Measurements from ENCODE around the gene NDUFB5.

Gene NDUFB5

DNA sequence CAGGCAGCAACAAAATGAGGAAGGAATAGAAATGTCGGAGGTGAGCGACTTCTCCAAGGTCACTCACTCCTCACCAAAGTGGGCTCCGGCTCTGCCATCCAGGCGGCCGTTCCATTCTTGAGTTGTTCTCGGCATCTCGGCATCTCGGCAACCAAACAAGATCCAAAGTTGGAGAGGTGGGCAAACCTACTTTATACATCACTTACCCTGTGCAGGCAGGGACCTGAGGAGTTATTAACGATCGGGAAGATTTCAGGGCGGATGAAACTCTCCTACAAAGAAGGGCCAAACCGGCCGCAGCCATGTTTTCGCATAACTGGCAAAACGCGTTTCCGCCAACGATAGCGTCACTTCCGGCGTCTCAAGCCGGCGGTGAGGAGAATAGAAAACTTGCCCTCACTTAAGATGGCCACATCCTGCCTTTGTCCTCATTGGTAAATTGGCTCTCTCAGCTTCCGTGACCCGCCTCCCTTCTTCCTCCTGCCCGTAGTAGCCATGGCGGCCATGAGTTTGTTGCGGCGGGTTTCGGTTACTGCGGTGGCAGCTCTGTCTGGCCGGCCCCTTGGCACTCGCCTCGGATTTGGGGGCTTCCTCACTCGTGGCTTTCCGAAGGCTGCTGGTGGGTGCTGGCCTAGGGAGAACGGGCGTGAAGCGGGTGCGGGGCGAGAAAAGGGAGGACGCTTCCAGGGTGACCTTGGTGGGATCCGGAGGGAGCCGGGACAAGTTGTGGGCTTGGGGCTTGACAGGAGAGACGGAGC is at the start of gene NDUFB5, which contains the start of gene MRPL47:
TSS of gene NDUFB5 (plus strand) at position 474 of the 758 bp plus-strand sequence. CDS start at position 496, 22 bp downstream.
TSS of gene MRPL47 (minus strand) at position 318 of the 758 bp plus-strand sequence. CDS start at position 304, 14 bp downstream.
- DNase-seq (ENCODE audit: low read depth), result peak; percentile 87

DNA sequence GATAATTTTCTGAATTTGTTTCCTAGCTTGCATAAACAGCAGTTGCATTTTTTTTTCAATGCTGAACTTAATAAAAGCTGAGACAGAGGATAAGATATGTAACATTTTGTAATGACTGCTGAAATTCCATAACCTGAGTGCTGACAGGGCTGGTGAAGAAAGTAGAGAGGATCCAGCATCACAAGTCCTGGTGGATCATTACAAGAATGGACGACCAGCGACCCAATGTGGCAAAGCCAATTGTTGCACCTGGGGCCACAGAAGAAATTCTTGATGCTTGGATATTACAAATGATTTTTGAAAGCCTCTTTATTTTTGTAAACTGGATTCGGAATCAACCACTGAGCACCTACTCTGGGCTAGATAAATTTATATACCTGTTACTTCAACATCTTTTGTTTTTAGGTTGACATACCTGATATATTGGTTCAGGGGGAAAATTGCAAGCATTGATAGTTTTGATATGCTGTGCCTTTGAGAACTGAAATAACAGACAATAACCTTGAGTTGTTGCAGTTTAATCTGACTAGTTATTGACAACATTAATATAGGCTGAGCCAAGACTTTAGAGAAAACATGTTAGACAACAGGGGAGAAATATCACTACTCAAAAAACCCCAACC is 45.7 kb upstream of the NDUFB5 start:
- DNase-seq (ENCODE audit: low read depth), result peak; percentile 4

DNA sequence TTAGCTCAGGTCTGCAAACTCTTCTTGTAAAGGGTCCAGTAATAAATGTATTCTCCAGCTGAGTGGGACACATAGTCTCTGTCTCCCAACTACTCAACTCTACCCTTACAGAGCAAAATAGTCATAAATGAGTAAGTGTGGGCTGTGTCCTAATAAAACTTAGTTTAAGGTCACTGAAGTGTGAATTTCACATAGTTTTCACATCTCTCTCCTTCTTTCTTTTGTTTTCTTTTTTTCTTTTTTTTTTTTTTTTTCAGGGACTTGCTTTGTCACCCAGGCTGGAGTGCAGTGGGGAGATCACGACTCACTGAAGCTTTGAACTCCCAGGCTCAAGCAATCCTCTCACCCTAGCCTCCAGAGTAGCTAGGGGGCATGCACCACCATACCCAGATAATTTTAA is 43.8 kb upstream of the NDUFB5 start:
- no peak for DNase-seq (ENCODE audit: low read depth)

DNA sequence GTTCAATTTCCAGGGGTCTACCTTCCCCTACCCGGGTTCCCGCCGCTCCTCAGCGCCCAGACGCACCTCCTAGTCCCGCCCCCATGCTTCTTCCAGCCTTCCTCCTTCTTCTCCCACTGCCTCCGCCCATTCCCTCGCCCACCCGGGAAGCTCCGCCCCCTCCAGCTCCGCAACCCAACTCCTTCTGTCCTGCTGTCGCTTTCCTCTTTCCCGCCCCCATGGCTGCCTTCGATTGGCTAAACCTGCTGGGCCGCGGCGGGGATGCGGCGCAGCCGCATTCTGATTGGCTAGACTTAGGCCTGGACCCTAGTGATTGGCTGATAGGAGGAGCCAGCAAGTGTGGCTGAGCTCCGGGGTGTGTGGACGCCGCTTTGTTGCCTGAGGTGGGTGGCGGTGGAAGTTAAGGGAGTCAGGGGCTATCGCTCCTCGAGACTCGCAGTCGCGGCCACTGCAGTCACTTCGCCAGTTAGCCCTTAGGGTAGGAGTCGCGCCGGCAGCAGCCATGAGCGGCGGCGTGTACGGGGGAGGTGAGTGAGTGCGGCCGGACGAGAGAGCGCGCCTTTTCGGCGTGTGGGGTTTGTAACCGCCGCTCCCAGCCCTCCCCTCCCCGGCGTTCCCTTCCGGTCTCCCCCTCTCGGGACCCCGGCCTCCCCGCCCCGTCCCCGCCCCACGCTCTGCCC is 41.9 kb upstream of the NDUFB5 start, which contains the start of gene ACTL6A:
TSS of gene ACTL6A (plus strand) at position 336 of the 680 bp plus-strand sequence. CDS start at position 503, 167 bp downstream.
- peak; percentile 99 for DNase-seq (ENCODE audit: low read depth)

DNA sequence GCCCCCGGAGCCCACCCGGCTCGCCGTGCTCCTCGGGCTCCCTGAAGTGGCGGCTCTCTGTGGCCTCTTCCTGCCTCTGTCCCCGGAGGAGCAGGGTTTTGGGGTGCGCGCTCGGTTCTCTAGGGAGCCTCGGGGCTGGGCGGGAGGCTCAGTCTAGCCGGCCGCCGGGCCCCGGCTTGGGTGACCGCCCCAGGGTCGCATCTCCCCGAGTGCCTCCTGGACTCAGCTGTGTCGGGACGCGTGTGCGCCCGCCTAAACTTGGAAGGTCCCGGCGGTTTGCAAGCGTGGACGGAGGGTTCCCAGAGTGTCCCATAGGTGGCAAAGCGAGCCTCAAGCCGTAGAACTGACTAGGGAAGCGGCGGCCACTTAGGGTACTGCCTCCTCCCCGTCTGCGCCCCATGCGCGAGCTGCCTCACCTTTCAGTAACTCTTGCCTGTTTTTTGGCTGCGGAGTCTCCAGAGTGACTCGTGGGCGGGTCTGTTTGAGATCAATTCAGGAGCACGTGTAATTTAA is 41.3 kb upstream of the NDUFB5 start:
- peak; percentile 40 for DNase-seq (ENCODE audit: low read depth)

DNA sequence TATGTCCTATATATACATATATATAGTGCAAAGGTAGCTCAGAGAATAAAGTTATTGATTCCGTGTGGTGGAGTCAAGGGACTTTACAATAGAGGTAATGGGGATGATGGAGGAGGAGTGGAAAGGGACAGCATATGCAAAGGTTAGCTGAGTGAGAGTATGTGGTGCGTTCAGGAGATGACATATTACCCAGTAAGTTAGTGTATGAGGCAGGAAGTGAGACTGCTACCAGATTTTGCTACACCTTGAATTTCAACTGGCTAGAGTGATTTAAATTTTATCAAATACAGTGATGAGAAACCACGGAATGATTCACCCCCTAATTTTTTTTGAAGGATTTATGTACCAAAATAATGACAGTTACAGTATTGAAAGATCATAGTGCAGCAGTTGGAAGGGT is 39.1 kb upstream of the NDUFB5 start:
- DNase-seq (ENCODE audit: low read depth), result no peak

DNA sequence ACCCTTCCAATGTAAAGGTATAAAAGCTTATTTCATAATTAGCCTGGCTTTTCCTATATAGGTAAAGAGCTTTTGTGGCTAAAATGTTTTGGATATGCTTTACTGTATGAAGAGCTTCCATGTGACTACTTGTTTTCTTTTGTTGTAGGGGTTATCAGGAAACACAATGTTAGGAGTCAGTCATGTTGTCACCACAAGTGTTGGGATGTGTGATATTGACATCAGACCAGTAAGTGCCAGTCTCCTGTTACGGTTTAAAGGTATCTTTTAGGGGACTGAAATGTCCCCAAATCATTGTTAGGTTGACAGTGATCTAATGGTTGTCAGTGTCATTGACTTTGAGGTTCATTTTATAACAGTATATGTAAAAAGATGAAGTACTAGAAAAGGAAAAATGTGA is 23.6 kb upstream of the NDUFB5 start:
- DNase-seq (ENCODE audit: low read depth), result no peak

DNA sequence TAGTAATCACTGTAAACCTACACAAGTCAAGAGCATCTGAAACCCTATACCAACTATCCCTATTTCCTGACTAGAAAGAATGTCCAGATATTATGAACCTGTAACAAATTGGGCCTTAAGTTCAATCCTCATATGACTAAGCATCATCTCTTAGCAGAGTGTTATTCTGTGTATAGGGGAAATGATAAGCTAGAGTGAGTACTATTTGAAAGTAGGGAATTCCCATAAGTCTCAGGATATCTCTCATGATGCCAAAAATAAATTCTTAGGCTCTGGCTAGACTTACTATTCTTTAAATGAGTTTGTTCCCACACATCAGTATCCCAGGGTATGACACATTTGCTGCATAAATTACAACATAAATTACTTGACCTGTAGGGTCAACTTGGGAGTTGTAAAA is 15.5 kb upstream of the NDUFB5 start:
- DNase-seq (ENCODE audit: low read depth), result no peak

DNA sequence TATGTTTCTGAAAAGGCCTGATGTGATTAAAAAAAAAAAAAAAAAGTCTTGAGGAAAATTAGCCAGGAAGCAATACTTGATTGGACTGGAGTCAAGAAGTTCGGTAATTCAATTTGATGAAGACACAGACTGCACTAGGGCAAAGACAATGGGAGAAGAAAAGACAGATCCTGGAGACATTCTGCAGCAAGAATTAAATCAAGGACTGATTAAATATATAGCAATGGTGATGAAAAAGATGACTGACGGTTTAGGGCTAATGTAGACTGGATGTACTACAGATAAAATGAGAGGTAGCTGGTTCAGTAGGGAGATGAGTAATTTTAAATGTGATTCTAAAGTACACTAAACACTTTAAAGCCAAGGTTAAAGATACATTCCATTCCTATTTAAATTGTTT is 13.9 kb upstream of the NDUFB5 start:
- DNase-seq (ENCODE audit: low read depth), result no peak

DNA sequence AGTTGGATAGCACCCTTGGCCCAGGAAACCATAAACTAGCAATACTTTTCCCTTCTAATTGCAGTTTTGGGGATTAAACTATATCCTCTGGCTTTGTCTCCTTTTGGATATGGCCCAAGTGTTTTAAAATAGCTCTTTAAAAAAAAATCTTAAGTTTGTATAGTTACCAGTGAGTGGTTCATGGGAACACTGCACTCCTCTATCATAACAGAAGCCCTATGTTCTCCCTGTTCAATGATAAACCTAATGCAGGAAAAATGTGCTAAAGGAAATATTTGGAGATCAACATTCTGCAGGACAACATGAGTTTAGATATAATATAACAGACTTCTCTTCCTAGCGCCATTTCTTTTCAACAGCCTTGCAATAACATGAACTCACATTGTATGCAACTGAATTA is 13.3 kb upstream of the NDUFB5 start:
- DNase-seq (ENCODE audit: low read depth), result no peak

DNA sequence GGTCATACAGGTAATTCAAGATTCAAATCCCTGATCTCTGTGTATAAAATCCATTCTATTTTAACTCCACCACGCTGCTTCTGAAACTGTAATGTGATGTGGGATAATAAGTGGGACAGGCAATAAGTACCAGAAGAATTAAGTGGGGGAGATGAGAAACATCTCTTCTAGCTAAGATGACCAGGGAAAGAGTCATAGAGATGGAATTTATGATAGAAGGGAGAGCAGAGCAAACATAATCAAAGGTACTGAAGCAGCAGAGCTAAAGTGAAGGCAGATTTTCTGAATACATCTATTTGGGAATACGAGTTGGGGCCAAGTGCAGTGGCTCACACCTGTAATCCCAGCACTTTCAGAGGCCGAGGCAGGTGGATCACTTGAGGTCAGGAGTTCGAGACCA is 5.1 kb upstream of the NDUFB5 start:
- DNase-seq (ENCODE audit: low read depth), result no peak

DNA sequence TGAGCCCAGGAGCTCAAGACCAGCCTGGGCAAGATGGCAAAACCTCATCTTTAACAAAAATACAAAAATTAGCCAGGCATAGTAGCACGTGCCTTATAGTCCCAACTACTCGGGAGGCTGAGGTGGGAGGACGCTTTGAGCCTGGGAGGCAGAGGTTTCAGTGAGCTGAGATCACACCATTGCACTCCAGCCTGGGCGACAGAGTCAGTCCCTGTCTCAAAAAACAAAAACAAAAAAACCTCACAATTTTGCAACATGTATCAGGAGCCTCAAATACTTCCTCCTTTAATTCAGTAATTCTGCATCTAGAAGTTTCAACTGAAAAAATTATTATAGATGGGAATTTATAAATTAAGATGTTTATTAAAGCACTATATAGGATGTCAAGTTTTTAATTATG is 1.3 kb upstream of the NDUFB5 start:
- DNase-seq (ENCODE audit: low read depth), result no peak

DNA sequence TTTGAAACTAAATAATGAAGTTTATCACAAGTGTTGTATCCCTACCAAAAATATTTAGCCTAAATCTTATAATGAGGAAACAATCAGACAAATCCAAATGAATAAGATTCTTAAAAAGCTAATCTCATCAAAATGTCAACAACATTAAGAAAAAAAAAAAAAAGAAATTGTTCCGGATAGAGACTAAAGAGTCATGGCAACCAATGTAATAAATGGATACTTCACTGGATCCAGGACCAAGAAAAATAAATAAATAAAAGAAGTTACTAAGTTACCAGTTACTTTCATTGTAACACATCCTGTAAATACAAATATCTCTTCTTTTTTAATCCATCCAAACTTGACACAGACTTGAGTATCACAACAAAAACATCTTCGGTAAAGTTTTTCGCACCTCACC is 763 bp upstream of the NDUFB5 start:
- DNase-seq (ENCODE audit: low read depth), result no peak

DNA sequence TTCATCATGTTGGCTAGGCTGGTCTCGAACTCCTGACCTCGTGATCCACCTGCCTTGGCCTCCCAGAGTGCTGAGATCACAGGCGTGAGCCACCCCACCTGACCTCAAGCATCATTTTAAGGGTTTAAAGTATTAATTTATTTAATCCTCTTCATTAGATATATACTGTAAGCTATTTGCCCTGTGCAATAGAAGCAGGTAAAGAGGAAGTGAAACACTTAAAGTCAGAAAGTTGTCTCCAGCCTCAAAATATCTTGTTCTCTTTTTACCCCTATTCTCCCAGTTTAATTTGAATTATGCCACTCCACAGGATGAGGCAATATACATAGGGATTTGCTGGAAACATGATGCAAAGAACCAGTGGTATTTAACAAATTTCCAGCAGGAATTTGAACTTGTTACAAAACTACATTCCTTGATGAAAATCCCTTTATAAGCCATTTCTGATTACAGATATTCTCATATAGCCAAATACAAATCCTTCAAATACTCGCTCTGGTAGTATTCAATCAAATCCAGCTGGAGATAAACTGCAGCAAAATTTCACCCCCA is 2.0 kb downstream of the NDUFB5 start:
- DNase-seq (ENCODE audit: low read depth), result no peak

DNA sequence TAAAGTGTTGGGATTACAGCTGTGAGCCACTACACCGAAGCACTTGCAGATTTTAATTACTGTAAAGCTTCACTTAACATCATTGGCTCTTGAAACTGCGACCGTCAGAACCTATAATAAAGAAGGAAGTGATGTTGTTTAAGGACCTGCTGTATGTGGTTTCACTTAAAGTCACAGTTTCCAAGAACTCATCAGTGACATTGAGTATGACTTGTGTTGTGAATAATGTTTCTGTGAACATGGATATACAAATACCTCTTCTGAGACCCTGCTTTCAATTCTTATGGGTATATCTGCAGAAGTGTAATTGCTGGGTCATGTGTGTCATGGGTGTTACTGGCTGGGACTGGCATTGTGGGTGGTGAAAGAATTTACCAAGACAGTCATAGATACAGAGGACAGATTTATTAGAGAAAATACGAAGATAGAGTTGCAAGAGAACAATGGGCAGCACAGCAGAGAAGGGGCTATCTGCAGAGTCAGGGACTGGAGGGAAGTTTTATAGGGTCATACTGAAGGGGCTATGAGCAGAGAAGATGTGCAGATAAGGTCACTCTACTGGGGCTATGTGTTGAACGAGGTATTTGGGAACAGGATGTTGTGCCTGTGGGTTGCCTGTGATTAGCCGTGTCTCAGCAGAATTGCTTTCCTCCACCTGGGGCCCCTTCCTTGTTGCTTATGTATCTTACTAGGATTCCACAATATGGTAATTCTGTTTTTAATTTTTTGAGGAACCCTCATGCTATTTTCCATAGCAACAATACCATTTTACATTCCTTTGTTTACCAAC is 4.5 kb downstream of the NDUFB5 start:
- DNase-seq (ENCODE audit: low read depth), result no peak

DNA sequence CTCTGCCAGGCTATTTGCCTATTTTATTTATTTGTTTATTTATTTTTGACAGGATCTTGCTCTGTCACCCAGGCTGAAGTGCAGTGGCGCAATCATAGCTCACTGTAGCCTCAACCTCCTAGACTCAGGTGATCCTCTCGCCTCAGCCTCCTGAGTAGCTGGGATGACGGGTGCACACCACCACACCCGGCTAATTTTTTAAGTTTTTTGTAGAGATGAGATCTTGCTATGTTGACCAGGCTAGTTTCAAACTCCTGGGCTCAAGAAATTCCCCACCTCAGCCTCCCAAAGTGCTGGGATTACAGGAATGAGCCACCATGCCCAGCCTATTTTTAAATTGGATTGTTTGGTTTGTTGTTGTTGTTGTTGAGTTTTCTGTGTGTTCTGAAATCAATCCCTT is 5.5 kb downstream of the NDUFB5 start:
- no peak for DNase-seq (ENCODE audit: low read depth)

DNA sequence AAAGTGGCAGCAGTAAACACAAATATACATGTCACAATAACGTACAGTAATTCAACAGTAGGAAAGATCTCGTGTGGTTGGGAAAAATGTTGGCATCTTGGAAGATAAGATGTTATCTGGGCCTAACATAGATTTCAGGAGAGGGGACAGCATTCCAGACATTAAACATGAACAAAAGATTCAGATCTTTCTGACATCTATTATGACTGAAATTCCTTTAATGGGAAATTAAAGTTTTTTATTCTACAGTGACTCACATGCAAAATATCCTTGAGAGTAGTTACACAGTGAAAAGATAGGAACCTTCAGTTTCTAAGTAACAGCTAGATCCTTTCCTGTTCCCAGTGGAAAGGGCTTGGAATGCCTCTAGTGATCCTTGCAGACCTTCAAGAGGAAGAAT is 9.2 kb downstream of the NDUFB5 start:
- no peak for DNase-seq (ENCODE audit: low read depth)

DNA sequence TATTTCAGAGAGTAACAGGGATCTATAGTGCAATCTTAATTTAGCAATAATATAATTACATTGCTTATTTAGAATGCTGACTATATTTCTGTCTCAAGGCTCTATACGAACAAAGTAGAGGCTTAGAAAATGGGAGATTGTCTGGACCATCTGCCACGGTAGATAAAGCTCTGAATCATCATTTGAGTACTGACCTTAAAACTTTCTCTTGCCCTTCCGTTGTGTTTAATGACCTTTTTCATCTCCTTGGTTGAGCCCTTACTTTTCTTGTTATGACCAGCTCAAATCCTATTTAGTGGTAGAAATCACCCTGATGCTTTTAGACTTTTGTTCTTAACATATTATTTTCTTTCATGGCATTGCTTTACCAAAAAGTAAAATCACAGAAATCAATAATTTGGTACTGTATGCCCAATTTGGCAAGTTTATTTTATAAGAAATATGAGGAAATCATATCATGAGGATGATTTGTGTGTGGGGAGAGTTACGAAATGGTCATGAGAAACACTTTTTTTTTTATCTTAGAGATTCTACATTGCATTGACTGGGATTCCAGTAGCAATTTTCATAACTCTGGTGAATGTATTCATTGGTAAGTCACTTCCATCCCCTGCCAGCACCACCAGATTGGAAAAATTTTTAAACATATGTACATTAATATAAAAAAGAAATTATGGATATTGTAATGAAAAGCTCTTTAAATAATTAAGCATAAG is 11.0 kb downstream of the NDUFB5 start:
- no peak for DNase-seq (ENCODE audit: low read depth)

DNA sequence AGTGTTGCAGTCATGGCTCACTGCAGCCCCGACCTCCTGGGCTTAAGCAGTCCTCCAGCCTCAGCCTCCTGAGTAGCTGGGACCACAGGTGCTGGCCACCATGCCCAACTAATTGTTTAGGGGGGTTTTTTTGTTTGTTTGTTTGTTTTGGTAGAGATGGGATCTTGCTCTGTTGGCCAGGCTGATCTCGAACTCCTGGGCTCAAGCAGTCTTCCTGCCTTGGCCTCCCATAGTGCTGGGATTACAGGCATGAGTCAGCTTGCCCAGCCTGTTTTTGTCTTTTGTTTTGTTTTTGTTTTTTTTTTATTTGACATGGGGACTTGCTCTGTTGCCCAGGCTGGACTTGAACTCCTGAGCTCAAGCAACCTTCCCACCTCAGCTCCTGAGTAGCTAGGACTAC is 17.4 kb downstream of the NDUFB5 start:
- DNase-seq (ENCODE audit: low read depth), result no peak

DNA sequence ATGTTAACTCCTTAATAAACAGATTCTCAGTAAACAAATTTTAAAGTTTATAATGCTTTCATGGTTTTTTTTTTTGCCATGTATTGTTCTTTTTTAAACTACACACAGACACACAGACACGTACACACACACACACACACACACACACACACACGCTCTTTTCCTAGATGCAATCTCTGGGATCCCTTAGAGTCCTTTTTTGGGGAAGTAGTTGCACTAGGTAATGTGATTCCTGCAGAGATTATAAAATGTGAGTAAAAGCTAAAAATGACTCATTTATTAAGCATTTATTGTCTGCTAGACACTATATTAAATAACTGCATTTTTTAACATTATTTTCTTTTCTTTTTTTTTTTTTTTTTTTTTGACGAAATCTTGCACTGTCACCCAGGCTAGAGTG is 19.9 kb downstream of the NDUFB5 start:
- DNase-seq (ENCODE audit: low read depth), result no peak
